IMR-90 (cell line): ENCODE measurements around the gene MYADML2.
A peak's percentile ranks its signal among the peaks of the same experiment; 100 is the strongest.

Experiments used
- BHLHE40 ChIP-seq: fragments of 150-350 bp; IDR thresholded peaks from 2 replicates; pipeline ENCODE4 v1.6.1; 2016; ENCODE audit warnings: mild to moderate bottlenecking, low read depth, low read length
- CTCF ChIP-seq: conservative IDR thresholded peaks from 2 replicates; pipeline ENCODE4 v1.5.1; 2012; ENCODE audit warnings: mild to moderate bottlenecking, low read depth, low read length, improper control_type of control experiment
- MAFK ChIP-seq: IDR thresholded peaks from 2 replicates; pipeline ENCODE4 v1.6.1; 2012; ENCODE audit warnings: low read depth, low read length, improper control_type of control experiment
- MXI1 ChIP-seq: IDR thresholded peaks from 2 replicates; pipeline ENCODE4 v1.6.1; 2012; ENCODE audit warnings: low read depth, mild to moderate bottlenecking, low read length, moderate library complexity, borderline replicate concordance
- POLR2A ChIP-seq: IDR thresholded peaks from 2 replicates; pipeline ENCODE4 v1.6.1; 2012; ENCODE audit warnings: mild to moderate bottlenecking, low read depth, low read length
- RCOR1 ChIP-seq: IDR thresholded peaks from 2 replicates; pipeline ENCODE4 v1.6.1; 2012; ENCODE audit warnings: mild to moderate bottlenecking, low read length, improper control_type of control experiment; ENCODE audit not compliant: insufficient replicate concordance

- TF ChIP-seq MAFK (no peak), CTCF (peak; percentile 45), POLR2A (no peak; the same call in 1 of the 2 replicates), BHLHE40 (peak; percentile 26; the same call in 1 of the 2 replicates), MXI1 (peak; percentile 40; the same call in 1 of the 2 replicates), RCOR1 (no peak)
Measured at GRCh38 chr17:81927653-81928543, 19.1 kb downstream of the MYADML2 start, which contains the start of gene MAFG.
